OCI-LY1 (cell line): ENCODE data around the gene SLC12A4.

Experiments
- H2AFZ ChIP-seq: fragments of 200-600 bp; sonication (generic), shearing (Covaris generic); 2 replicates; pipeline ENCODE4 v1.6.0; 2014; ENCODE audit warnings: antibody characterized with exemption, mild to moderate bottlenecking, low read length
- H3F3A ChIP-seq: fragments of 200-600 bp; sonication (generic), shearing (Covaris generic); 2 replicates; pipeline ENCODE4 v1.6.0; 2014; ENCODE audit warnings: mild to moderate bottlenecking, antibody characterized with exemption, low read length, moderate library complexity; ENCODE audit not compliant: insufficient read depth
- H3K27ac ChIP-seq: fragments of 200-600 bp; sonication (generic); 2 replicates; pipeline ENCODE4 v1.5.1; 2014; ENCODE audit warnings: low read length, mixed run types, mild to moderate bottlenecking, low read depth; ENCODE audit not compliant: poor library complexity, severe bottlenecking
- H3K27me3 ChIP-seq: fragments of 200-600 bp; sonication (generic); 2 replicates; pipeline ENCODE4 v1.6.0; 2014; ENCODE audit warnings: antibody characterized with exemption, mild to moderate bottlenecking, low read length, moderate library complexity; ENCODE audit not compliant: insufficient read depth
- H3K36me3 ChIP-seq: fragments of 200-600 bp; sonication (generic); 2 replicates; pipeline ENCODE4 v1.6.1; 2014; ENCODE audit warnings: mild to moderate bottlenecking, antibody characterized with exemption, low read length, moderate library complexity, mixed read lengths; ENCODE audit not compliant: insufficient read depth
- H3K4me1 ChIP-seq: fragments of 200-600 bp; sonication (generic); 2 replicates; pipeline ENCODE4 v1.5.1; 2014; ENCODE audit warnings: mild to moderate bottlenecking, low read length, moderate library complexity; ENCODE audit not compliant: insufficient read depth, severe bottlenecking
- H3K4me2 ChIP-seq: fragments of 200-600 bp; sonication (generic), shearing (Covaris generic); 2 replicates; pipeline ENCODE4 v1.6.1; 2014; ENCODE audit warnings: low read length
- H3K4me3 ChIP-seq: fragments of 200-600 bp; sonication (generic); 2 replicates; pipeline ENCODE4 v1.5.1; 2014; ENCODE audit warnings: low read length, low read depth, mild to moderate bottlenecking, mixed read lengths; ENCODE audit not compliant: poor library complexity, severe bottlenecking
- H3K79me2 ChIP-seq: fragments of 200-600 bp; shearing (Covaris generic); 2 replicates; pipeline ENCODE4 v1.6.1; 2016; ENCODE audit warnings: mixed run types, low read length, mixed read lengths; ENCODE audit not compliant: insufficient read depth
- H3K9ac ChIP-seq: fragments of 200-600 bp; sonication (generic), shearing (Covaris generic); 2 replicates; pipeline ENCODE4 v1.6.1; 2014; ENCODE audit warnings: mild to moderate bottlenecking, low read length, mixed read lengths
- H3K9me2 ChIP-seq: fragments of 200-600 bp; sonication (generic), shearing (Covaris generic); 2 replicates; pipeline ENCODE4 v1.6.1; 2014; ENCODE audit warnings: low read depth, mild to moderate bottlenecking, low read length, mixed read lengths
- H3K9me3 ChIP-seq: fragments of 200-600 bp; shearing (Covaris generic); 2 replicates; pipeline ENCODE4 v1.6.1; 2014; ENCODE audit warnings: low read length, mixed read lengths
- H4K20me1 ChIP-seq: fragments of 200-600 bp; sonication (generic), shearing (Covaris generic); 2 replicates; pipeline ENCODE4 v1.6.0; 2016; ENCODE audit warnings: mild to moderate bottlenecking, low read length; ENCODE audit not compliant: insufficient read depth
- EZH2 ChIP-seq: fragments of 200-600 bp; sonication (generic), shearing (Covaris generic); IDR thresholded peaks from 2 replicates; pipeline ENCODE4 v1.8.0; 2017; ENCODE audit warnings: borderline replicate concordance, mixed run types, mild to moderate bottlenecking, antibody characterized with exemption, low read length, moderate library complexity, mixed read lengths
- TF ChIP-seq, protein P1 (sequence below): fragments of 200-600 bp; sonication (generic), shearing (Covaris generic); IDR thresholded peaks from 2 replicates; pipeline ENCODE4 v1.5.1; 2017; ENCODE audit warnings: mild to moderate bottlenecking, antibody characterized with exemption, low read length, moderate library complexity, mixed read lengths

The SLC12A4 gene

DNA sequence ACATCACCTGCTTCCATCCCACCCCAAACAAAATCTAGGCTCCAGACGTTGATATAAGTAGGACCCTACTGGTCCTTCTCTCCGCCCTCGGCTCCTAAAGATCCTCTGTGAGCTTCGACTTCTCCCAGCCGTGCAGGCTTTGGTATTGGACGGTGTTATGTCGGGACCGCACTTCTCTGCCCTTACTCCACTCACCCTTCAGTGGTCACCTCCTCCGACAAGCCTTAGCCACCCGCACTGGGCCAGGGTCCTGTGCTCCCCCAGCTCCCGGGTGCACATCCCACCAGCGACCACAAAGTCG, 33.4 kb downstream of the SLC12A4 start:
- Histone ChIP-seq H3K9me2 (no peaks in the 10 kb centered on the region), H2AFZ (no peak overlapping the region), H3K27ac (peak overlapping the region; percentile 5), H3K4me2 (peak overlapping the region; percentile 81), H3K79me2 (no peaks in the 10 kb centered on the region), H3K4me1 (peaks cover 34% of the 10 kb centered on the region), H4K20me1 (no peaks in the 10 kb centered on the region), H3K4me3 (peak overlapping the region; percentile 95), H3K36me3 (peaks cover 23% of the 10 kb centered on the region; the same call in 1 of the 2 replicates), H3F3A (no peaks in the 10 kb centered on the region), H3K27me3 (no peaks in the 10 kb centered on the region), H3K9me3 (no peaks in the 10 kb centered on the region), H3K9ac (peak overlapping the region; percentile 71)
- no peak for TF ChIP-seq EZH2
- TF ChIP-seq, protein P1, sequence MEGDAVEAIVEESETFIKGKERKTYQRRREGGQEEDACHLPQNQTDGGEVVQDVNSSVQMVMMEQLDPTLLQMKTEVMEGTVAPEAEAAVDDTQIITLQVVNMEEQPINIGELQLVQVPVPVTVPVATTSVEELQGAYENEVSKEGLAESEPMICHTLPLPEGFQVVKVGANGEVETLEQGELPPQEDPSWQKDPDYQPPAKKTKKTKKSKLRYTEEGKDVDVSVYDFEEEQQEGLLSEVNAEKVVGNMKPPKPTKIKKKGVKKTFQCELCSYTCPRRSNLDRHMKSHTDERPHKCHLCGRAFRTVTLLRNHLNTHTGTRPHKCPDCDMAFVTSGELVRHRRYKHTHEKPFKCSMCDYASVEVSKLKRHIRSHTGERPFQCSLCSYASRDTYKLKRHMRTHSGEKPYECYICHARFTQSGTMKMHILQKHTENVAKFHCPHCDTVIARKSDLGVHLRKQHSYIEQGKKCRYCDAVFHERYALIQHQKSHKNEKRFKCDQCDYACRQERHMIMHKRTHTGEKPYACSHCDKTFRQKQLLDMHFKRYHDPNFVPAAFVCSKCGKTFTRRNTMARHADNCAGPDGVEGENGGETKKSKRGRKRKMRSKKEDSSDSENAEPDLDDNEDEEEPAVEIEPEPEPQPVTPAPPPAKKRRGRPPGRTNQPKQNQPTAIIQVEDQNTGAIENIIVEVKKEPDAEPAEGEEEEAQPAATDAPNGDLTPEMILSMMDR: no peak

DNA sequence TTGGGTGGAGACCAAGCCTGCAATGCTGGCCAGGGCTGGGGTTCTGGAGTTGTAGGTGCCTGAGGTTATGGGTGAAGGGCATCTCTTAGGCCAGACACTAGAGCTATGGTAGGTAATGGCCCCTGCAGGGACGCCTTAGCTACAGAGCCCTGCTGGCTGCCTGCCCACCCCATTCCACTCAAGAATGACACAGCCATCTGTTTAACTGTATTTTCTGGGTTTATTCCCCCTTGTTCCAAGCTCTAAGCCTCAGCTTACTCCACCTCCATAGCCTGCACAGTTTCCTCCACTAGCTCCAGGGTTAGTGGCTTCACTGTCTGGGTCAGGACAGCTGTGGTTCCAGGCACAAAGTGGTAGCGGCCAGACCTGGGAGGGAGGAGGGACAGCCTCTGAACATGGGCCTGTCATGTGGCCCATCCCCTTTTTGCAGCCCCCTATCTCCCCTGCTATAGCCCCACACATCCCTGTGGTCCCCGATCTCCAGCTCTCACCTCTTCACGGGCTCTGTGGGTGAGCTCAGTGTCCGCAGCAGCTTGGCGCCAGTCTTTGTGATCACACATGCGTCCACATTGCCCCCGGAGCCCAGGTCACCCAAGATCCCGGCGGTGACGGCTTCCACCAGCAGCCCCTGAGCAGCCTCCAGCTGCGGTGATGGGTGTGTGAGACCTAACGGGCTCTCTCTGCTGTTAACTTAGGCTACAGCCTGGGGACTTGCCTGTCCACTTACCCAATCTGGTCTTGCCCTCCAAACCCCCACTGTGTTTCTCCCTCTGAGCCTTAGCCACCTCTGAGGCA, 33.9 kb downstream of the SLC12A4 start:
- peaks cover 28% of the 10 kb centered on the region for H3K4me1 ChIP-seq
- TF ChIP-seq, protein P1: no peak
- TF ChIP-seq EZH2: no peak
- H3F3A ChIP-seq: no peaks in the 10 kb centered on the region
- peak overlapping the region; percentile 71 for H3K9ac ChIP-seq
- H3K9me2 ChIP-seq: no peaks in the 10 kb centered on the region
- no peaks in the 10 kb centered on the region for H4K20me1 ChIP-seq
- H3K27ac ChIP-seq: peak overlapping the region; percentile 5
- no peaks in the 10 kb centered on the region for H3K27me3 ChIP-seq
- H2AFZ ChIP-seq: no peak overlapping the region
- no peaks in the 10 kb centered on the region for H3K79me2 ChIP-seq
- H3K36me3 ChIP-seq: peaks cover 27% of the 10 kb centered on the region; the same call in 1 of the 2 replicates
- H3K4me2 ChIP-seq: peak overlapping the region; percentile 81
- peak overlapping the region; percentile 95 for H3K4me3 ChIP-seq
- H3K9me3 ChIP-seq: no peaks in the 10 kb centered on the region

DNA sequence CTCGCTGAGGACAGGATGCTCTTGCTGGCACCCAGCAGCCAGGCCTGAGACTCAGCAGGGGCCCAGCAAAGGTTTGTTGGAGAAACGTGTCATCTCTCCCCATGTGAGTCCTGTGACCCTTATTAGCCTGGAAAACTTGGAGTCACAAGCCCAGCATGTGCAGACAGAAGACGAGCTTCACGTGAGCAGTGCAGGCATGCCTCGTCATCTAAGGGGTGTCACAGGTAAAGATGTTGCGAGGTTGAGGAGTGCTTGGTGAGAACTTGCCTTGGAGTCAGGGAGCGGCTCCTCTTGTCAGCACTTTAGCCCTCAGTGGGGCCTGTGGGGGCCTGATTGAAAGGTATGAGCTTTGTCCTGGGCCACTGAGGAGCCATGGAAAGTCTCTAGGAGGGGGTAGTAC, 34.6 kb downstream of the SLC12A4 start:
- Histone ChIP-seq H3F3A (no peaks in the 10 kb centered on the region), H3K4me3 (no peak overlapping the region), H3K27ac (no peak overlapping the region), H3K4me2 (no peak overlapping the region), H3K36me3 (peaks cover 32% of the 10 kb centered on the region; the same call in 1 of the 2 replicates), H3K4me1 (peaks cover 22% of the 10 kb centered on the region), H3K79me2 (no peaks in the 10 kb centered on the region), H2AFZ (no peak overlapping the region), H4K20me1 (no peaks in the 10 kb centered on the region), H3K9me2 (no peaks in the 10 kb centered on the region), H3K27me3 (no peaks in the 10 kb centered on the region), H3K9ac (no peak overlapping the region), H3K9me3 (no peaks in the 10 kb centered on the region)
- TF ChIP-seq, protein P1: no peak
- no peak for TF ChIP-seq EZH2
